NT2/D1 (cell line): ENCODE data around the gene MAP4K2.

Source experiments
- DNase-seq: peaks from one replicate; pipeline ENCODE4 v3.0.0-alpha.2; 2011; ENCODE audit warnings: low read depth, low spot score
- H3K27me3 ChIP-seq: 2 replicates; pipeline ENCODE4 v1.6.0; 2011; ENCODE audit warnings: mild to moderate bottlenecking; ENCODE audit not compliant: insufficient read length, insufficient read depth
- H3K36me3 ChIP-seq: 2 replicates; pipeline ENCODE4 v1.6.1; 2011; ENCODE audit warnings: mild to moderate bottlenecking, low read length, mixed read lengths; ENCODE audit not compliant: insufficient read depth, insufficient read length
- H3K4me1 ChIP-seq: 2 replicates; pipeline ENCODE4 v1.5.1; 2011; ENCODE audit not compliant: insufficient read depth, insufficient read length
- H3K4me3 ChIP-seq: 2 replicates; pipeline ENCODE4 v1.5.1; 2011; ENCODE audit warnings: low read depth; ENCODE audit not compliant: insufficient read length
- H3K9ac ChIP-seq: 2 replicates; pipeline ENCODE4 v1.6.0; 2011; ENCODE audit warnings: low read depth; ENCODE audit not compliant: insufficient read length
- H3K9me3 ChIP-seq: 2 replicates; pipeline ENCODE4 v1.5.1; 2011; ENCODE audit warnings: mild to moderate bottlenecking, low read length; ENCODE audit not compliant: insufficient read depth
- SUZ12 ChIP-seq: IDR thresholded peaks from 2 replicates; pipeline ENCODE4 v1.6.1; 2011; ENCODE audit not compliant: insufficient read length, insufficient read depth; ENCODE audit errors: extremely low read depth
- YY1 ChIP-seq: IDR thresholded peaks from 2 replicates; pipeline ENCODE4 v1.6.1; 2011; ENCODE audit not compliant: insufficient read length, insufficient read depth
- ZNF274 ChIP-seq: IDR thresholded peaks from 2 replicates; pipeline ENCODE4 v1.6.1; 2011; ENCODE audit warnings: mild to moderate bottlenecking, low read depth, low read length

MAP4K2 gene

GRCh38 chr11:64842366-64842759, 39.3 kb upstream of the MAP4K2 start:
- H3K9me3 ChIP-seq, result no peaks in the 10 kb centered on the region
- no peak for DNase-seq
- H3K4me1 ChIP-seq, result peaks cover 24% of the 10 kb centered on the region
- no peaks in the 10 kb centered on the region for H3K27me3 ChIP-seq
- peak overlapping the region; percentile 74 for H3K9ac ChIP-seq
- no peak overlapping the region for H3K4me3 ChIP-seq
- TF ChIP-seq YY1 (no peak), ZNF274 (no peak), SUZ12 (no peak)
- H3K36me3 ChIP-seq, result peaks cover 21% of the 10 kb centered on the region

- no peak for DNase-seq
- Histone ChIP-seq H3K27me3 (no peaks in the 10 kb centered on the region), H3K4me1 (peaks cover 26% of the 10 kb centered on the region), H3K9me3 (no peaks in the 10 kb centered on the region), H3K36me3 (peaks cover 25% of the 10 kb centered on the region), H3K4me3 (no peak overlapping the region), H3K9ac (peak overlapping the region; percentile 74)
- TF ChIP-seq ZNF274 (no peak), SUZ12 (no peak), YY1 (no peak)
These were observed 38.8 kb upstream of the MAP4K2 start for GRCh38 chr11:64841592-64842365.

GRCh38 chr11:64839887-64840782, 37.1 kb upstream of the MAP4K2 start:
- Histone ChIP-seq H3K9ac (no peak overlapping the region), H3K27me3 (no peaks in the 10 kb centered on the region), H3K4me3 (no peak overlapping the region), H3K9me3 (no peaks in the 10 kb centered on the region), H3K36me3 (peaks cover 37% of the 10 kb centered on the region), H3K4me1 (peaks cover 26% of the 10 kb centered on the region)
- DNase-seq, result no peak
- TF ChIP-seq YY1 (no peak), SUZ12 (no peak), ZNF274 (no peak)

GRCh38 chr11:64839335-64839734, 36.3 kb upstream of the MAP4K2 start:
- no peak overlapping the region for H3K4me3 ChIP-seq
- no peaks in the 10 kb centered on the region for H3K27me3 ChIP-seq
- H3K9ac ChIP-seq, result no peak overlapping the region
- DNase-seq, result no peak
- peaks cover 26% of the 10 kb centered on the region for H3K4me1 ChIP-seq
- H3K36me3 ChIP-seq, result peaks cover 43% of the 10 kb centered on the region
- TF ChIP-seq YY1 (no peak), ZNF274 (no peak), SUZ12 (no peak)
- no peaks in the 10 kb centered on the region for H3K9me3 ChIP-seq

- H3K9ac ChIP-seq, result no peak overlapping the region
- TF ChIP-seq YY1, result no peak
- no peak for TF ChIP-seq ZNF274
- TF ChIP-seq SUZ12, result no peak
- H3K9me3 ChIP-seq, result no peaks in the 10 kb centered on the region
- no peak overlapping the region for H3K4me3 ChIP-seq
- no peak for DNase-seq
- peaks cover 48% of the 10 kb centered on the region for H3K36me3 ChIP-seq
- no peaks in the 10 kb centered on the region for H3K27me3 ChIP-seq
- peaks cover 22% of the 10 kb centered on the region for H3K4me1 ChIP-seq
These were observed 35.8 kb upstream of the MAP4K2 start for GRCh38 chr11:64838600-64839334.

GRCh38 chr11:64837887-64838351, 34.9 kb upstream of the MAP4K2 start:
- Histone ChIP-seq H3K4me1 (peaks cover 17% of the 10 kb centered on the region), H3K9me3 (no peaks in the 10 kb centered on the region), H3K4me3 (no peak overlapping the region), H3K36me3 (peaks cover 57% of the 10 kb centered on the region), H3K27me3 (no peaks in the 10 kb centered on the region), H3K9ac (no peak overlapping the region)
- DNase-seq, result no peak
- TF ChIP-seq YY1 (no peak), ZNF274 (no peak), SUZ12 (no peak)
